Uterus (tissue), 2 donors: Measurements from ENCODE around the gene DERL3.

Experiments used
- POLR2A ChIP-seq, 2 donors: fragments of 450-650 bp; IDR thresholded peaks; one replicate each; pipeline ENCODE4 v1.6.1; 2016; ENCODE audit warnings: antibody characterized with exemption in 2 of 2, mild to moderate bottlenecking in 1 of 2, moderate library complexity in 1 of 2
- TF ChIP-seq, protein P1 (sequence below), 4 experiments: fragments of 200-600 bp in 2 of 4; fragments of 450-650 bp in 2 of 4; sonication (generic) in 2 of 4; IDR thresholded peaks; one replicate each; pipeline ENCODE4 v1.5.1; 2016 to 2019; ENCODE audit warnings: antibody characterized with exemption in 4 of 4, mild to moderate bottlenecking in 2 of 4, moderate library complexity in 1 of 4

DNA sequence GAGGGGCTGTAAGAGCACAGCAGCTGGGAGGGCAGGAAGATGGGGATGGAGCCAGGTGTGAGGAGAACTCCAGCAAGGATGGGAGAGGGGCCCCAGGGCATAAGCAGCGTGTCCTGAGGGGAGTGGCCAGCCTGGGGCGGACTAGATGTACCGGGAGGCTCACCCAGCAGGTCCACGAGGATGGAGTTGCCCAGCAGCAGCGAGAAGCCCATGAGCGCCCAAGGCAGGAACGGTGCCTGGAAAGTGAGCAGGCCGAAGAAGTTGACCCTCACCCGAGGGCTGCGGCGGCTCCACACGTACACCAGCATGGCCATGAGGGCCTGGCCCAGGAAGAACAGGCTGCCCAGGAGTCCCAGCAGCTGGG is 1.3 kb downstream of the DERL3 start:
- TF ChIP-seq, protein P1, sequence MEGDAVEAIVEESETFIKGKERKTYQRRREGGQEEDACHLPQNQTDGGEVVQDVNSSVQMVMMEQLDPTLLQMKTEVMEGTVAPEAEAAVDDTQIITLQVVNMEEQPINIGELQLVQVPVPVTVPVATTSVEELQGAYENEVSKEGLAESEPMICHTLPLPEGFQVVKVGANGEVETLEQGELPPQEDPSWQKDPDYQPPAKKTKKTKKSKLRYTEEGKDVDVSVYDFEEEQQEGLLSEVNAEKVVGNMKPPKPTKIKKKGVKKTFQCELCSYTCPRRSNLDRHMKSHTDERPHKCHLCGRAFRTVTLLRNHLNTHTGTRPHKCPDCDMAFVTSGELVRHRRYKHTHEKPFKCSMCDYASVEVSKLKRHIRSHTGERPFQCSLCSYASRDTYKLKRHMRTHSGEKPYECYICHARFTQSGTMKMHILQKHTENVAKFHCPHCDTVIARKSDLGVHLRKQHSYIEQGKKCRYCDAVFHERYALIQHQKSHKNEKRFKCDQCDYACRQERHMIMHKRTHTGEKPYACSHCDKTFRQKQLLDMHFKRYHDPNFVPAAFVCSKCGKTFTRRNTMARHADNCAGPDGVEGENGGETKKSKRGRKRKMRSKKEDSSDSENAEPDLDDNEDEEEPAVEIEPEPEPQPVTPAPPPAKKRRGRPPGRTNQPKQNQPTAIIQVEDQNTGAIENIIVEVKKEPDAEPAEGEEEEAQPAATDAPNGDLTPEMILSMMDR (IDR thresholded peaks at IDR 0.05), result no peak
- no peak for TF ChIP-seq POLR2A (IDR thresholded peaks at IDR 0.05)
